A204.1 (cell line): ENCODE measurements around the gene SNX19.

Experiments used
- FAIRE-seq: peaks from 2 replicates; lab custom pipeline; 2012; peaks lifted over from hg19 to GRCh38; lab: Jason Lieb, UNC

Gene SNX19

DNA sequence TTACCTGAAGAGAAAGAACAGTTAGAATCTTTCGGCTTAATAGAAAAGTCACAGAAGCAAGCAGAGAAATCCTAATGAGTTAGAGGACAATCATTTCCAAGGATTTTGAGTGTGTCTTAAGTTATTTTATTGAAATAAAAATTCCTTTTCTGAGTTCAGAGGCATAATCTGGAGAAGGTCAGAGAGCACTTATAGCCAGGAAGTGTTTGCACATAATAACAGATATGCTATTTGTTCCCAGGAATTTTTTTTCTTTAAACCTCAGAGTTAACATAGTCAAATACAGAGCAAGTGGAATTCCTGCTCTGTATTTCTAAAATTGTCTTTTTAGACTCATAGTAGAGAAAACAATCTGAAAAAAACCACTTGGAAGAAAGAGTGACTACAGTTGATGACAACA lies 74.3 kb downstream of the SNX19 start:
- FAIRE-seq, result no peak

DNA sequence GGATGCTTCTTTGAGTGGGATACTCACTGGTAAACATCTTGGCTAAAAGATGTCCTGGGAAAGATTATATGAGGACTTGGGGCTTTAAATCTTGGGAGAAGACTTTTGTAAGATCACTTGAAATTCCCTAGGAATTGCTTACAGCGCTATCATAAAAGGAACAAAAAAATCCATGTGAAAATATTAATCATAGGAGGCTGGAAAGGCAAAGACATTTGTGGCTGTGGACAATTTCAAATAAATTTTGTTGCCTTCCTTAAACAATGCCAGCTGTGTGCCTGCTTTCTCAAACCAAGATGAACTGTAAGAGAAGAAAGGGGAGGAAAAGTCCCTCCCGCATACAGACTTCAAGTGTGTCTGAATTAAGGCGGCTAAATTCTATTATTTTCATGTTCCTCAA lies 75.6 kb downstream of the SNX19 start:
- no peak for FAIRE-seq

DNA sequence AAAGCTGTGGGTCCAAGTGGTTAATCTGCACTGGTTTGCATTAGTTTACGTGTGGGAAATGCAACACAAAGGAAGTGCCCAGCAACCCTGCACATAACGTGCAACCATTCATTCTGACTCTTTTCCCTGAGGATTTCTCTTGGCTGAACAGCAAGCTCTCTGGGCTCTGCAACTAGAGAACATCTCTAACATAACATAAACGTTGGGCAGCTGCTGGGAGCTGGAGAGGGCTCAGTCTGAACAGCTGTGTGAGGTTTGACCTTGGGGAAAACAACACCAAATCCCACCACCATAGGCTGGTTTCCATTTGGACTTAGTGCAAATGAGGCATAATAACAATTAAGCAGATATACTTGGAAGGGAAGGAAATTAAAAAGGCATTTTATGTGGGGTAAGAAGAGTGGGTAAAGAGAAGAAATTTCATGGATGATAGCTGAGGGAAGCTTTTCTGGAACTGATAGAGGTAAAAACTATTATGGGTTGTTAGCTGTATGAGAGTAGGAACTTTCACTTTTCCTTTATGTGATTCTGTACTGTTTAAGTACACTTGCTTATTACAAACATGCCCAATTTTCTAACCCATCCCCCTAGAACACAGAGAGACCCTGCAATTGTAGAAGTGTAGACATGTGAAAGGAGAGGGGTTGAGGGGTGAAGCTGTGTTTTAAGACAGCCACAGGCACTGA lies 76.2 kb downstream of the SNX19 start:
- FAIRE-seq, result no peak

DNA sequence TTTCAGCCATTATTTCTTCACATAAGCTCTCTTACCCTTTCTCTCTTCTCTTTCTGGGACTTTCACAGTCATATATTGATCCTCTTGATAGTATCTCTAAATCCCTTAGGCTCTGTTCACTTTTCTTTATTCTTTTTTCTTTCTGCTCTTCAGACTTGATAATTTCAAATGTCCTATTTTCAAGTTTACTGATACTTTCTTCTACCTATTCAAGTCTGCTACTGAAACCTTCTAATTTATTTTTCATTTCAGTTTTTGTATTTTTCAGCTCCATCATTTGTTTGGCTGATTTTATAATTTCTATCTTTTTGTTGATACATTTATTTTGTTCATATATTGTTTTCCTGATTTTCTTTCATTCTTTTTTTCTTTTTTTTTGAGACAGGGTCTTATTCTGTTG lies 79.1 kb downstream of the SNX19 start:
- FAIRE-seq, result no peak

GRCh38 chr11:130834886-130835285 lies 81.4 kb downstream of the SNX19 start:
- no peak for FAIRE-seq

DNA sequence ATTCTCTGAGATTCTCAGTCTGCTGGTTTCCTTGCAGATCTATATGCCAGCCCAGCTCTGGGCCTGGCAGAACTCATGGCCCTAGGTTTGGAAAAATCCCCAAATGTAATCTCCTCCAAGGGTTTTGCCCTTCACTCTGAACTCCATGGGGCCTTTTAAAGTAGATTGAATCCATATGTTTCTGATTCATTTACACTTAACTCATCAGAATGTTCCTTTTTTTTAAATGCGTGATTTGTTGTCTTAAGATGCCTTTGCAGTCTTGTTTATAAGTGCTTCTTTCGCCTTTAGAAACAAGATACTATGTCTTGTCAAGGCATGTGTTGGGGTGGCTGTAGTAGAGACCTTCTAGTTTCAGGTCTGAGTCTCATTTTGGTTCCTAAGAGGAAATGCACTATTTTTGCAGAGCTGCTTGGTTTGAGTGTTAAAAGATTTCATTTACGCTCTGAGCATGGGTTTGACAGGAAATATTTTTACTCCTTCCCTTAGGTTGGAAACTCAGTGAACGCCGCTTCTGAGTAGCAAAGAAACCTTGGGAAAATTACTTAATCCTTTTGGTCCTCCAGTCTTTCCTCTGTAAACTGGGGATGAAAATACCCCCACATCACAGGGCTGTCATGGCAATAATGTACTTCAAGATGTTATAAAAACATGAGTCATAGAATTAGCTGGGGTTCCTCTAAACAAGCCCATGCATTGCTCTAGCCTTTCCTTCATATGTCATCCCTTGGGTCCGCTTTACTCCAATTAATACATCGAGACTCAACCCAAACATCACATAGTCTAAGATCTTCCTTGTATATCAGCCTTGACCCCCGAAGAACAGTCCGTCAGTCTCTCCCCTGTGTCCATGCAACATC lies 83.5 kb downstream of the SNX19 start:
- FAIRE-seq, result no peak

GRCh38 chr11:130831976-130832375 lies 84.3 kb downstream of the SNX19 start:
- no peak for FAIRE-seq

GRCh38 chr11:130831506-130831905 lies 84.8 kb downstream of the SNX19 start:
- FAIRE-seq, result no peak

DNA sequence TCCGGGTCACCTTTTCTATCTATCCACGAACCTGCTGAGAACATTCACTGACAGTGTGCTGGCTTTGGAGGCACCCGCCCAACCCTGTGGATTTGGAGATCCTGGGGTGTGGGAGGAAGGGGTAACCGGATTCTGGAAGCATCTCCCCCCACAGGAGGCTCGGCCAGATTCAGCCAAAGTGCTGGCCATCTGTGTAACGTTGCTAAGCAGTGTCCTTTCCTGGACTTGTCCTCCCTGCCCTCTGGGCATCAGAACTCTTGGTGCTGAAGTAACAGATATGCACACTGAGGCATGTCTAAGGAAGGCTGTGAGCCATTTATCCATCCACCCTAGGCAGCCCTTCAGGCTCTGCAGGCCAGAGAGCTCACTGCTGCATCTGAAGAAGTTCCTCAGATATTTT lies 85.7 kb downstream of the SNX19 start:
- FAIRE-seq, result no peak

GRCh38 chr11:130829920-130830511 lies 86.3 kb downstream of the SNX19 start:
- no peak for FAIRE-seq

- no peak for FAIRE-seq
Observed at GRCh38 chr11:130828741-130829140, 87.5 kb downstream of the SNX19 start.

GRCh38 chr11:130827451-130828377 lies 88.6 kb downstream of the SNX19 start:
- no peak for FAIRE-seq

DNA sequence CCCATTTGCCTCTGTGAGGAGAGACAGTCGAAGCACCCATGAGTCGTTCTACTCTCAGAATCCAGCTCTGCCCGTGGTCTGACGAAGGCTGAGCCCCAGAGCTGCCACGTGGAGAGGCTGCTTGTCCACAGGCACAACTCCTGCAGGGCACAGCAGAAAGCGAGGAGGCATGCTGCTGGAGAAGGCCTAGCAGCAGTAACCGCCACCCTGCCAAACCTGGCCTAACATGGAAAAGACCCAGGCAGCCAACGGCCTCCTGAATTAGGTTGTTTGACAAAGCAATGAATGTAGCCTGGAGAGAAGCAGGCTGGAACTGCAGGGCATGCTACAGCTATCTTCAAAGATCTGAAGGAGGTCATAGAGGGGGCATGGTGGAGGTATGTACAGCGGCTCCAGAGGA lies 89.7 kb downstream of the SNX19 start:
- FAIRE-seq, result no peak

GRCh38 chr11:130825983-130826382 lies 90.3 kb downstream of the SNX19 start:
- FAIRE-seq, result no peak

DNA sequence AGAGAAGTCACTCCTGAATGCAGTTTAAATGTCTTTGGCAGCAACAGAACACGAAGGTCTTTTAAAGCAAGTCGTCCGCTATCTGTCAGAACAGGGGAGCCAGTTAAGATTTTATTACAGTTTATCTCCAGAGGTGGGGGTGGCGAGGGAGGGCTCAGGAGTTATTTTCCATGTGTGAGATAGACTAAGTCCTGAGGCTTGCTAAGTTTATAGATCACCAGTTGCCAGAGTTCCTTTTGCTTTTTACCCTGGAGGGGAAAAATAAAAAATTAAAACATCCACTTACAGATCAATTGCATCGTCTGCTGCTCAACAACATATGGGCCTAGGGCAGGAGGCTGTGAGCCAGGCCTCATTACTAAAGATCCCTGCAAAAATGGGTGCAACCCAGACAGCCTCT lies 90.7 kb downstream of the SNX19 start:
- FAIRE-seq, result no peak
